Stimulated activated CD4-positive, alpha-beta T cell treated with anti-CD3 and anti-CD28 coated beads, TNF-alpha, amount 100 ng/mL, for 1 hour (primary cell): ENCODE measurements around the gene PRTFDC1.

Experiments used
- DNase-seq, 3 donors: peaks; one replicate each; pipeline ENCODE4 v3.0.0-alpha.2; 2020; ENCODE audit warnings: low read depth in 3 of 3, low spot score in 1 of 3

Gene PRTFDC1

GRCh38 chr10:24804956-24805355, 147.4 kb downstream of the PRTFDC1 start:
- no peak for DNase-seq

- DNase-seq: no peak
These were observed 148.0 kb downstream of the PRTFDC1 start for GRCh38 chr10:24804392-24804791.

GRCh38 chr10:24802378-24802777, 150.0 kb downstream of the PRTFDC1 start:
- no peak for DNase-seq

GRCh38 chr10:24800861-24801260, 151.5 kb downstream of the PRTFDC1 start:
- DNase-seq: no peak
